Activated T-helper 2 cell treated with anti-CD3 and anti-CD28 coated beads, Interferon-gamma antibody, Interleukin-2, Interleukin-4, amounts not matched to agents 10 μg/mL and 5 μg/mL and 100 μg/mL, durations not matched to agents 14 hours and 24 hours and 36 hours (primary cell): Measurements from ENCODE around the gene CA10. TPM values are rescaled to one million over a fixed set of nuclear protein-coding genes. Genes with fewer than 3 reads are reported as not detected.

Experiments
- DNase-seq: peaks from one replicate; pipeline ENCODE4 v3.0.0; 2021; ENCODE audit warnings: low spot score
- H3K27ac Mint-ChIP-seq: one replicate; pipeline ENCODE4 v1.8.0; 2021; ENCODE audit warnings: mixed read lengths
- H3K27me3 Mint-ChIP-seq: one replicate; pipeline ENCODE4 v1.8.0; 2021; ENCODE audit warnings: low read depth, mixed read lengths
- H3K36me3 Mint-ChIP-seq: one replicate; pipeline ENCODE4 v1.8.0; 2021; ENCODE audit warnings: low read depth, mixed read lengths
- H3K4me1 Mint-ChIP-seq: one replicate; pipeline ENCODE4 v1.8.0; 2021; ENCODE audit warnings: low read depth, mixed read lengths
- H3K4me3 Mint-ChIP-seq: one replicate; pipeline ENCODE4 v1.8.0; 2021; ENCODE audit warnings: low read depth, mild to moderate bottlenecking, moderate library complexity, mixed read lengths
- H3K9me3 Mint-ChIP-seq: one replicate; pipeline ENCODE4 v1.8.0; 2021; ENCODE audit warnings: mixed read lengths
- intact Hi-C: fragments of 100-400 bp; cut with micrococcal nuclease; formaldehyde crosslinking; loops from one replicate; pipeline ENCODE4 v1.15.1; 2023
- total RNA-seq: library from RNA; stranded (reverse); gene quantifications from 2 replicates; pipeline ENCODE4 v1.2.3, GENCODE V29; 2022

Gene CA10
- total RNA-seq, 1 donor from 2014 or later, result 0.32 TPM

GRCh38 chr17:51607512-51607911 is 551.0 kb downstream of the CA10 start:
- Mint-ChIP-seq H3K4me3 (no peak overlapping the region), H3K36me3 (no peaks in the 10 kb centered on the region), H3K27ac (no peak overlapping the region), H3K4me1 (no peaks in the 10 kb centered on the region), H3K9me3 (no peaks in the 10 kb centered on the region), H3K27me3 (no peaks in the 10 kb centered on the region)
- no peak for DNase-seq
- intact Hi-C loops, result no loop called here

GRCh38 chr17:51604299-51605020 is 554.1 kb downstream of the CA10 start:
- H3K4me1 Mint-ChIP-seq, result no peaks in the 10 kb centered on the region
- H3K27me3 Mint-ChIP-seq, result peaks cover 2% of the 10 kb centered on the region
- intact Hi-C loops, result no loop called here
- no peak overlapping the region for H3K27ac Mint-ChIP-seq
- H3K36me3 Mint-ChIP-seq, result no peaks in the 10 kb centered on the region
- no peak overlapping the region for H3K4me3 Mint-ChIP-seq
- no peak for DNase-seq
- H3K9me3 Mint-ChIP-seq, result no peaks in the 10 kb centered on the region

GRCh38 chr17:51601622-51602261 is 556.8 kb downstream of the CA10 start:
- Mint-ChIP-seq H3K27ac (no peak overlapping the region), H3K4me3 (no peak overlapping the region), H3K9me3 (no peaks in the 10 kb centered on the region), H3K27me3 (peaks cover 8% of the 10 kb centered on the region), H3K36me3 (no peaks in the 10 kb centered on the region), H3K4me1 (no peaks in the 10 kb centered on the region)
- intact Hi-C loops, result no loop called here
- no peak for DNase-seq

- Mint-ChIP-seq H3K9me3 (no peaks in the 10 kb centered on the region), H3K4me3 (no peak overlapping the region), H3K36me3 (no peaks in the 10 kb centered on the region)
Observed at GRCh38 chr17:51598824-51599223, 559.7 kb downstream of the CA10 start.

GRCh38 chr17:51597345-51597744 is 561.2 kb downstream of the CA10 start:
- no peaks in the 10 kb centered on the region for H3K9me3 Mint-ChIP-seq
- DNase-seq, result no peak
- intact Hi-C loops, result no loop called here
- peaks cover 8% of the 10 kb centered on the region for H3K27me3 Mint-ChIP-seq
- no peak overlapping the region for H3K27ac Mint-ChIP-seq
- H3K36me3 Mint-ChIP-seq, result no peaks in the 10 kb centered on the region
- H3K4me1 Mint-ChIP-seq, result no peaks in the 10 kb centered on the region
- H3K4me3 Mint-ChIP-seq, result no peak overlapping the region

More at GRCh38 chr17:51598824-51599223, 559.7 kb downstream of the CA10 start:
- no peaks in the 10 kb centered on the region for H3K4me1 Mint-ChIP-seq
- DNase-seq, result no peak
- no peak overlapping the region for H3K27ac Mint-ChIP-seq
- intact Hi-C loops, result no loop called here
- peaks cover 8% of the 10 kb centered on the region for H3K27me3 Mint-ChIP-seq

- Mint-ChIP-seq H3K4me1 (no peaks in the 10 kb centered on the region), H3K4me3 (no peak overlapping the region)
Observed at GRCh38 chr17:51595826-51596398, 562.6 kb downstream of the CA10 start.

GRCh38 chr17:51590071-51590656 is 568.4 kb downstream of the CA10 start:
- Mint-ChIP-seq H3K4me1 (no peaks in the 10 kb centered on the region), H3K36me3 (no peaks in the 10 kb centered on the region), H3K27ac (no peak overlapping the region), H3K4me3 (no peak overlapping the region), H3K9me3 (peaks cover 11% of the 10 kb centered on the region), H3K27me3 (no peaks in the 10 kb centered on the region)
- DNase-seq, result no peak
- intact Hi-C loops, result no loop called here

More at GRCh38 chr17:51595826-51596398, 562.6 kb downstream of the CA10 start:
- no peak for DNase-seq
- H3K27ac Mint-ChIP-seq, result no peak overlapping the region
- no peaks in the 10 kb centered on the region for H3K9me3 Mint-ChIP-seq
- intact Hi-C loops, result no loop called here
- no peaks in the 10 kb centered on the region for H3K36me3 Mint-ChIP-seq
- peaks cover 7% of the 10 kb centered on the region for H3K27me3 Mint-ChIP-seq

- no peak overlapping the region for H3K27ac Mint-ChIP-seq
- H3K4me3 Mint-ChIP-seq, result no peak overlapping the region
- no peaks in the 10 kb centered on the region for H3K36me3 Mint-ChIP-seq
- no peaks in the 10 kb centered on the region for H3K4me1 Mint-ChIP-seq
- no peaks in the 10 kb centered on the region for H3K27me3 Mint-ChIP-seq
- peaks cover 11% of the 10 kb centered on the region for H3K9me3 Mint-ChIP-seq
- intact Hi-C loops, result no loop called here
- no peak for DNase-seq
Observed at GRCh38 chr17:51588063-51588462, 570.5 kb downstream of the CA10 start.

- intact Hi-C loops, result no loop called here
- no peaks in the 10 kb centered on the region for H3K27me3 Mint-ChIP-seq
- peaks cover 11% of the 10 kb centered on the region for H3K9me3 Mint-ChIP-seq
- H3K4me1 Mint-ChIP-seq, result no peaks in the 10 kb centered on the region
- no peak for DNase-seq
- no peak overlapping the region for H3K27ac Mint-ChIP-seq
- H3K36me3 Mint-ChIP-seq, result no peaks in the 10 kb centered on the region
- H3K4me3 Mint-ChIP-seq, result no peak overlapping the region
Observed at GRCh38 chr17:51587516-51587915, 571.0 kb downstream of the CA10 start.

- Mint-ChIP-seq H3K9me3 (peaks cover 11% of the 10 kb centered on the region), H3K4me1 (no peaks in the 10 kb centered on the region), H3K27me3 (no peaks in the 10 kb centered on the region), H3K36me3 (no peaks in the 10 kb centered on the region), H3K4me3 (no peak overlapping the region), H3K27ac (no peak overlapping the region)
- intact Hi-C loops, result no loop called here
- no peak for DNase-seq
Observed at GRCh38 chr17:51585514-51586104, 572.9 kb downstream of the CA10 start.

- DNase-seq, result no peak
- H3K4me3 Mint-ChIP-seq, result no peak overlapping the region
- no peaks in the 10 kb centered on the region for H3K9me3 Mint-ChIP-seq
- H3K27me3 Mint-ChIP-seq, result no peaks in the 10 kb centered on the region
- H3K4me1 Mint-ChIP-seq, result no peaks in the 10 kb centered on the region
- no peaks in the 10 kb centered on the region for H3K36me3 Mint-ChIP-seq
- intact Hi-C loops, result no loop called here
- H3K27ac Mint-ChIP-seq, result no peak overlapping the region
Observed at GRCh38 chr17:51580869-51581268, 577.6 kb downstream of the CA10 start.
